OCI-LY1 (cell line): ENCODE results near the gene PSORS1C2.

ENCODE experiments used
- H2AFZ ChIP-seq: fragments of 200-600 bp; sonication (generic), shearing (Covaris generic); 2 replicates; pipeline ENCODE4 v1.6.0; 2014; ENCODE audit warnings: antibody characterized with exemption, mild to moderate bottlenecking, low read length
- H3F3A ChIP-seq: fragments of 200-600 bp; sonication (generic), shearing (Covaris generic); 2 replicates; pipeline ENCODE4 v1.6.0; 2014; ENCODE audit warnings: mild to moderate bottlenecking, antibody characterized with exemption, low read length, moderate library complexity; ENCODE audit not compliant: insufficient read depth
- H3K27ac ChIP-seq: fragments of 200-600 bp; sonication (generic); 2 replicates; pipeline ENCODE4 v1.5.1; 2014; ENCODE audit warnings: low read length, mixed run types, mild to moderate bottlenecking, low read depth; ENCODE audit not compliant: poor library complexity, severe bottlenecking
- H3K27me3 ChIP-seq: fragments of 200-600 bp; sonication (generic); 2 replicates; pipeline ENCODE4 v1.6.0; 2014; ENCODE audit warnings: antibody characterized with exemption, mild to moderate bottlenecking, low read length, moderate library complexity; ENCODE audit not compliant: insufficient read depth
- H3K36me3 ChIP-seq: fragments of 200-600 bp; sonication (generic); 2 replicates; pipeline ENCODE4 v1.6.1; 2014; ENCODE audit warnings: mild to moderate bottlenecking, antibody characterized with exemption, low read length, moderate library complexity, mixed read lengths; ENCODE audit not compliant: insufficient read depth
- H3K4me1 ChIP-seq: fragments of 200-600 bp; sonication (generic); 2 replicates; pipeline ENCODE4 v1.5.1; 2014; ENCODE audit warnings: mild to moderate bottlenecking, low read length, moderate library complexity; ENCODE audit not compliant: insufficient read depth, severe bottlenecking
- H3K4me2 ChIP-seq: fragments of 200-600 bp; sonication (generic), shearing (Covaris generic); 2 replicates; pipeline ENCODE4 v1.6.1; 2014; ENCODE audit warnings: low read length
- H3K4me3 ChIP-seq: fragments of 200-600 bp; sonication (generic); 2 replicates; pipeline ENCODE4 v1.5.1; 2014; ENCODE audit warnings: low read length, low read depth, mild to moderate bottlenecking, mixed read lengths; ENCODE audit not compliant: poor library complexity, severe bottlenecking
- H3K79me2 ChIP-seq: fragments of 200-600 bp; shearing (Covaris generic); 2 replicates; pipeline ENCODE4 v1.6.1; 2016; ENCODE audit warnings: mixed run types, low read length, mixed read lengths; ENCODE audit not compliant: insufficient read depth
- H3K9ac ChIP-seq: fragments of 200-600 bp; sonication (generic), shearing (Covaris generic); 2 replicates; pipeline ENCODE4 v1.6.1; 2014; ENCODE audit warnings: mild to moderate bottlenecking, low read length, mixed read lengths
- H3K9me2 ChIP-seq: fragments of 200-600 bp; sonication (generic), shearing (Covaris generic); 2 replicates; pipeline ENCODE4 v1.6.1; 2014; ENCODE audit warnings: low read depth, mild to moderate bottlenecking, low read length, mixed read lengths
- H3K9me3 ChIP-seq: fragments of 200-600 bp; shearing (Covaris generic); 2 replicates; pipeline ENCODE4 v1.6.1; 2014; ENCODE audit warnings: low read length, mixed read lengths
- H4K20me1 ChIP-seq: fragments of 200-600 bp; sonication (generic), shearing (Covaris generic); 2 replicates; pipeline ENCODE4 v1.6.0; 2016; ENCODE audit warnings: mild to moderate bottlenecking, low read length; ENCODE audit not compliant: insufficient read depth
- CTCF ChIP-seq: fragments of 200-600 bp; sonication (generic), shearing (Covaris generic); IDR thresholded peaks from 2 replicates; pipeline ENCODE4 v1.5.1; 2017; ENCODE audit warnings: mild to moderate bottlenecking, antibody characterized with exemption, low read length, moderate library complexity, mixed read lengths
- EZH2 ChIP-seq: fragments of 200-600 bp; sonication (generic), shearing (Covaris generic); IDR thresholded peaks from 2 replicates; pipeline ENCODE4 v1.8.0; 2017; ENCODE audit warnings: borderline replicate concordance, mixed run types, mild to moderate bottlenecking, antibody characterized with exemption, low read length, moderate library complexity, mixed read lengths

Gene PSORS1C2

DNA sequence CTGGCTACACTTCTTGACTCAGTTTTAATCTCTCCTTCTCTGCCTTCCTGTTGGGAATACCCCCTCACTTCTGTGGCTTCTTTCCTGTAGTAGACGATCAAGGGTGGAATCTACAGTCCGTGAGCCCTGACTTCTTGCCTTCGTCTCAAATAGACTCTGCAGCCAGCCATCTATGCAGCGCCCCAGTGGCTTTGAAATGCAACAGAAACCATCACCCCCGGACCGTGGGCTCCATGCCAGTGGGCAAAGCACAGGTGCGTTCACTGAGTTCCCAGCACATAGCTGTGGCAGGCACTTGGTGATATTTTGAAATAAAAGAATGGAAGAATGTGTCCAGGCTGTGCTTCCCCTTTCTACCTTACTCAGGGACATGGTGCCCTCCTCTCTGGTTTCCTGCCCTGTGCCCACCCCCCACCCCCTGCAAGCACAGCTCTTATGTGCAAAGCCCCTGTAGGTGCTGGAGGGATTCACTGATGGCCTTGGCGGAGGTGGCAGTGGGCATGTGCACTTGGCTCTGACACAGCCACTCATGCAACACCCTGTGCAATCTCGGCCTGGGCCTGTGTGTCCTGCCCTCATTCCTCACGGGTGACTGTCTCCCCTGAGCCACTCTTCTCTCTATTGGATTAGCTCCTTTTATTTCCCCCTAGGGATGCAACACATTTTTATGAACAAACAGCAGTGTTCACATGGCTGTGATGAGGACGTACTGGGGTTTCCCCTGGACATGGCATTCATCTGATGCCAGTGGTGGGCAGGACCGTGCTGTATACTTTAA lies 13.1 kb downstream of the PSORS1C2 start:
- Histone ChIP-seq H3K9me3 (no peaks in the 10 kb centered on the region), H3K9me2 (no peaks in the 10 kb centered on the region), H3K36me3 (no peaks in the 10 kb centered on the region), H3K4me2 (no peak overlapping the region), H3K27ac (no peak overlapping the region), H3K4me3 (no peak overlapping the region), H2AFZ (no peak overlapping the region), H3K9ac (no peak overlapping the region), H3K4me1 (no peaks in the 10 kb centered on the region), H3F3A (no peaks in the 10 kb centered on the region), H4K20me1 (no peaks in the 10 kb centered on the region), H3K79me2 (no peaks in the 10 kb centered on the region), H3K27me3 (peaks cover 11% of the 10 kb centered on the region; the same call in 1 of the 2 replicates)
- TF ChIP-seq EZH2 (no peak), CTCF (no peak)

- TF ChIP-seq CTCF (no peak), EZH2 (no peak)
- H3K4me2 ChIP-seq = no peak overlapping the region
- H3K4me1 ChIP-seq = no peaks in the 10 kb centered on the region
- H3K4me3 ChIP-seq = no peak overlapping the region
- no peaks in the 10 kb centered on the region for H3K9me2 ChIP-seq
- H3K9ac ChIP-seq = no peak overlapping the region
- H3K9me3 ChIP-seq = no peaks in the 10 kb centered on the region
- no peak overlapping the region for H3K27ac ChIP-seq
- H4K20me1 ChIP-seq = no peaks in the 10 kb centered on the region
- no peak overlapping the region for H2AFZ ChIP-seq
- H3K36me3 ChIP-seq = no peaks in the 10 kb centered on the region
- H3F3A ChIP-seq = no peaks in the 10 kb centered on the region
- no peaks in the 10 kb centered on the region for H3K79me2 ChIP-seq
- H3K27me3 ChIP-seq = peaks cover 11% of the 10 kb centered on the region; the same call in 1 of the 2 replicates
These were observed 13.7 kb downstream of the PSORS1C2 start for GRCh38 chr6:31125162-31125561.

GRCh38 chr6:31122791-31123706 lies 15.8 kb downstream of the PSORS1C2 start:
- Histone ChIP-seq H3K4me1 (no peaks in the 10 kb centered on the region), H3K36me3 (no peaks in the 10 kb centered on the region), H2AFZ (no peak overlapping the region), H3K27ac (no peak overlapping the region), H3K79me2 (no peaks in the 10 kb centered on the region), H3K27me3 (peaks cover 11% of the 10 kb centered on the region; the same call in 1 of the 2 replicates), H3K9ac (no peak overlapping the region), H3F3A (no peaks in the 10 kb centered on the region), H3K9me3 (no peaks in the 10 kb centered on the region), H4K20me1 (no peaks in the 10 kb centered on the region), H3K4me3 (no peak overlapping the region), H3K4me2 (no peak overlapping the region), H3K9me2 (no peaks in the 10 kb centered on the region)
- TF ChIP-seq CTCF (no peak), EZH2 (no peak)
